ENCODE measurements around the gene ADGRE2.
"Not testable (repeated sequence)": the region's sequence is repeated elsewhere in the genome, so short reads cannot be mapped to it uniquely, and the experiment has no call there.

ADGRE2 gene

DNA sequence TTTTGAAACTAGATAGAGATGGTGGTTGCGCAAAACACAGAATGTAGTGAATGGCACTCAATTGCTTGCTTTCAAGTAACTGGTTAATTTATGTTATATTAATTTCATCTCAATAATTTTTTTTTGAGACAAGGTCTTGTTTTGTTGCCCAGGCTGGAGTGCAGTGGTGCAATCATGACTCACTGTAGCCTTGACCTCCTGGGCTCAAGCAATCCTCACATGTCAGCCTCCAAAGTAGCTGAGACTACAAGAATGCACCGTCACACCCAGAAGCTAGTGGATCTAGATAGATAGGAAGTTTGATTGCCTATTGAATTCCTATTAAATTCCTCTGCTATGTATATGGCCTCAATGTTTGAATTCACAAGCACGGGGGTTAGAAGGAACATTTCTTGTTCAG, 26.4 kb upstream of the ADGRE2 start:
- no peak for DNase-seq (ENCODE audit: low read depth)
- TF ChIP-seq, protein P1, sequence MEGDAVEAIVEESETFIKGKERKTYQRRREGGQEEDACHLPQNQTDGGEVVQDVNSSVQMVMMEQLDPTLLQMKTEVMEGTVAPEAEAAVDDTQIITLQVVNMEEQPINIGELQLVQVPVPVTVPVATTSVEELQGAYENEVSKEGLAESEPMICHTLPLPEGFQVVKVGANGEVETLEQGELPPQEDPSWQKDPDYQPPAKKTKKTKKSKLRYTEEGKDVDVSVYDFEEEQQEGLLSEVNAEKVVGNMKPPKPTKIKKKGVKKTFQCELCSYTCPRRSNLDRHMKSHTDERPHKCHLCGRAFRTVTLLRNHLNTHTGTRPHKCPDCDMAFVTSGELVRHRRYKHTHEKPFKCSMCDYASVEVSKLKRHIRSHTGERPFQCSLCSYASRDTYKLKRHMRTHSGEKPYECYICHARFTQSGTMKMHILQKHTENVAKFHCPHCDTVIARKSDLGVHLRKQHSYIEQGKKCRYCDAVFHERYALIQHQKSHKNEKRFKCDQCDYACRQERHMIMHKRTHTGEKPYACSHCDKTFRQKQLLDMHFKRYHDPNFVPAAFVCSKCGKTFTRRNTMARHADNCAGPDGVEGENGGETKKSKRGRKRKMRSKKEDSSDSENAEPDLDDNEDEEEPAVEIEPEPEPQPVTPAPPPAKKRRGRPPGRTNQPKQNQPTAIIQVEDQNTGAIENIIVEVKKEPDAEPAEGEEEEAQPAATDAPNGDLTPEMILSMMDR (IDR thresholded peaks at IDR 0.05; ENCODE audit: low read length, missing control alignments), result no peak
- H3K4me3 ChIP-seq (replicated peaks; ENCODE audit: low read depth, low read length), result no peak overlapping the region

DNA sequence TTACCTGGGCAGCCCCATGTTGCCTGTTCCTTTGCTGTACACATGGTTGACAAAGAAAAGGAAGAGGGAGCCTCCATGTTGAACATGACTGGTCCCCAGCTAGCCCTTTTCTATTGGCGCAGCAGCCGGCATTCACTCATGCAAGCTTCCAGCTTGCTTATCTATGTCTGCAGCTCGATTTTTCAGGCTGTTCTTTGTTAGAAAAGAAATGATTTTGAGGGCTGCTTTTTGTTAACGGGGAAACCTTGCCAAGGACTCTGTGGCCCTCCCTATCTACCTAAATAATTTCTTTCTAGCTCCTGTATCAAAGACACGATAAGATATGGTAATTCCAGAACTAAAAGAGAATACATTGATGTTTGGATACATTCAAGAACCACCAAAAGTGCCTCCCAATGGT, 20.4 kb upstream of the ADGRE2 start:
- TF ChIP-seq, protein P1 (IDR thresholded peaks at IDR 0.05; ENCODE audit: low read length, missing control alignments), result no peak
- no peak for DNase-seq (ENCODE audit: low read depth)
- no peak overlapping the region for H3K4me3 ChIP-seq (replicated peaks; ENCODE audit: low read depth, low read length)

DNA sequence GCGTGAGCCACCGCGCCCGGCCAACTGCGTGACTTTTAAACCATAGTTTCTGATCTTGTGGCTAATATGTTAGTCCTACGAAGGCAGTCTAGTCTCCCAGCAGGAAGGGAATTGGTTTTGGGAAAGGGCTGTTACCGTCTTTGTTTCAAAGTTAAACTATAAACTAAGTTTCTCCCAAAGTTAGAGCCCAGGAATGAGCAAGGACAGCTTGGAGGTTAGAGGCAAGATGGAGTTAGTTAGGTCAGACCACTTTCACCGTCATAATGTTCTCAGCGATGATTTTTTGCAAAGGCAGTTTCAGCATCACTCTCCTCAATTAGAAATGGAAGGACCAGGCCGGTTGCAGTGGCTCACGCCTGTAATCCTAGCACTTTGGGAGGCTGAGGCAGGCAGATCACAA, 17.7 kb upstream of the ADGRE2 start:
- H3K4me3 ChIP-seq (replicated peaks; ENCODE audit: low read depth, low read length), result no peak overlapping the region
- DNase-seq (ENCODE audit: low read depth), result no peak
- TF ChIP-seq, protein P1 (IDR thresholded peaks at IDR 0.05; ENCODE audit: low read length, missing control alignments), result no peak

DNA sequence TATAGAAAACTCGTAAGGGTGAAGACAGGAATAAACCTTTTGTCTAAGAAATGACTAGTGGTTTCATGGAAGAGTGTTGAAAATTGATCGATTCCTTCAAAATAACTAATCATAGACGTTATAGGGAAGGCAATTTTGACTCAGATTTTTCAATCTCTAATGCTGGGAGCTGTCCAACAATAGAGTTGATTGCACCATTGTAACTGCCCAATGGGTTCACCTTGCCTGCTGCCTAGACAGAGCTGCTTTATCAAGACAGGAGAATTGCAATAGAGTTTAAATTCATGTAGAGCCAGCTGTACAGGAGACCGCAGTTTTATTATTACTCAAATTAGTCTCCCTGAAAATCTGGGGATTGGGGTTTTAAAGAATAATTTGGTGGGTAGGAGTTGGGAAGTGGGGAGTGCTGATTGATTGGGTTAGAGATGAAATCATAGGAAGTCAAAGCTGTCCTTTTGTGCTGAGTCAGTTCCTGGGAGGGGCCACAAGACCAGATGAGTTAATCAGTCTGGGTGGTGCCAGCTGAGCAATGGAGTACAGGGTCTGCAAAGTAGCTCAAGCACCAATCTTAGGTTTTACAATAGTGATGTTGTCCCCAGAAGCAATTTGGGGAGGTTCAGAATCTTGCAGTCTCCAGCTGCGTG, 16.8 kb upstream of the ADGRE2 start:
- no peak overlapping the region for H3K4me3 ChIP-seq (replicated peaks; ENCODE audit: low read depth, low read length)
- no peak for DNase-seq (ENCODE audit: low read depth)
- TF ChIP-seq, protein P1 (IDR thresholded peaks at IDR 0.05; ENCODE audit: low read length, missing control alignments), result no peak

DNA sequence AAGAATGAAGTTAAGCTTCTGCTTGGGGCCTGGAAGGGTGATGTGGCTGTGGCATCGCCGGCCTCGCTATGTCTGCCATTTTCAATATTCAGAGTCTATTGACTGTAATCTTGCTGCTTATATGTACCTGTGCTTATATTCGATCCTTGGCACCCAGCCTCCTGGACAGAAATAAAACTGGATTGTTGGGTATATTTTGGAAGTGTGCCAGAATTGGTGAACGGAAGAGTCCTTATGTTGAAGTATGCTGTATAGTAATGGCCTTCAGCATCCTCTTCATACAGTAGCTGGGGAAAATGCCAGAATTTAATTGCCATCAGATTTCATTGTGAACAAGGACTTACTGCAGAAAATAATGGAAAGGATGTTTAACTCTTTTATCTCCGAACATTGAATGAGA, 13.9 kb upstream of the ADGRE2 start:
- H3K4me3 ChIP-seq (replicated peaks; ENCODE audit: low read depth, low read length); DNase-seq (ENCODE audit: low read depth): not testable (repeated sequence)

DNA sequence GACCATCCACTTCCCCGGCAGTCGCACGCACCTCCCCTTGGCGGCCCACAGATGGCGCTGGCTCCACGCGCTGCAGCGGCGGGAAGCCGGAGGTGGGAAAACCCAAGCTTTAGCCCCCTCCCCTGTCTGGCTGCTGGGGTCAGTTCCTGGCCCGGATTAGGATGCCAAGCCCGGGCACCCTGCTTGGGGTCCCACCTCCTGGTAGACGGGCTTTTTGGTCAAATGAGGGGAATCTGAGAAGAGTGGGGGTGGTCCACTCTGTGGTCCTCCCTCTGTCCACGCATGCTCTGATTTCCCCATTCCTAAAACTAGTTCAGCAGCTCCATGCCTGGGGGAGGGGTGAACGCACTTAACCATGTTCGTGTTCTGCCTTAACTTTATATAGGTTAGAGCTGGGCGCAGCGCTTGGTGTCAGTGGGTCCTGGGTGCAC, 8.1 kb upstream of the ADGRE2 start:
- DNase-seq (ENCODE audit: low read depth), result peak; percentile 9
- H3K4me3 ChIP-seq (replicated peaks; ENCODE audit: low read depth, low read length), result no peak overlapping the region
- TF ChIP-seq, protein P1 (IDR thresholded peaks at IDR 0.05; ENCODE audit: low read length, missing control alignments), result peak; percentile 64

DNA sequence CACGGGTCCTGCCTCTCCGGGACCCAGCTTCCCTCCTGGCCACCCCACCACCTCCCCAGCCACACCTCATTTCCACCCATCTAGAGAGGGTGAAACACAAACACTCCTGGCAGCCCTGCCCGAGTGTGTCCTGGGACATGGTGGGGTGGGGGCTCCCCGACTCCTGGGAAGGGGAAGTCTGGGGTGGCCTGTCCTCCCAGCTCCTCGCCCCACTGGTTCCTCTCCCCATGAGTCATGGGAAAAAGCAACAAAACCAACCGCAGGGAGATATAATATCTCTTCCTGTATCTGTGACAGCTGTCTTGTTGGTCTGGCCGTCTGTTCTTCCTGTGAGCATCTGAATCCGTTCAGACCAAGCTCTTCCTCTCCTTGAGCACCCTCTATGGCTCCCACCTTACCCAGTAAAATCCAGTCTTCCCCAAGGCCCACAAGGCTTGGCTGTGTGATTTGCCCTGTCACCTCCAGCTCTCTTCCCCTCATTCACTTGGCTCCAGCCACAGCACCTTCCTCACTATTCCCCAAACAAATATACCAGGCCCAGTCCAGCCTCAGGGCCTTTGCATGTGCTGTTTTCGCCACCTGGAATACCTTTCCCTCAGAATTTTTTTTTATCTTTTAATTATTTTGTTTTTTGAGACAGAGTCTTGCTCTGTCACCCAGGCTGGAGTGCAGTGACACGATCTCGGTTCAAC, 6.9 kb upstream of the ADGRE2 start:
- DNase-seq (ENCODE audit: low read depth), result peak; percentile 53
- H3K4me3 ChIP-seq (replicated peaks; ENCODE audit: low read depth, low read length), result not testable (repeated sequence)

DNA sequence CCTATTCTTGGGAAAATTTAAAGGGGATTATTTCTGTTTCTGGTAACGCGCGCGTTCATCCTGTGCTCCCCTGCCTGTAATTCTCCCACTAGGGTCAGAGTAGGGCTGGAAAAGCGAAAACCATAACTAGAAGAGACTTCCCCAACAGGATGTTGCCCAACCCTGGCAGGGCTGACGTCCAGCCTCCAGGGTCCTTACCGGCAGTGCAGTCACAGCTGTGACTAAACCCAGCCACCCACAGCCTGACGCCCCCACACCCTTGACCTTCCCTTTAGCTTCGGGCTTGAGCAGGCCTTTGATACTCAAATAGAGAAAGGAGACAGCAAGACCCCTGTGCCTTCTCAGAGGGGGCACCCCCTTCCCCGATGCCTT, 6.4 kb upstream of the ADGRE2 start:
- DNase-seq (ENCODE audit: low read depth), result peak; percentile 74
- H3K4me3 ChIP-seq (replicated peaks; ENCODE audit: low read depth, low read length), result not testable (repeated sequence)

DNA sequence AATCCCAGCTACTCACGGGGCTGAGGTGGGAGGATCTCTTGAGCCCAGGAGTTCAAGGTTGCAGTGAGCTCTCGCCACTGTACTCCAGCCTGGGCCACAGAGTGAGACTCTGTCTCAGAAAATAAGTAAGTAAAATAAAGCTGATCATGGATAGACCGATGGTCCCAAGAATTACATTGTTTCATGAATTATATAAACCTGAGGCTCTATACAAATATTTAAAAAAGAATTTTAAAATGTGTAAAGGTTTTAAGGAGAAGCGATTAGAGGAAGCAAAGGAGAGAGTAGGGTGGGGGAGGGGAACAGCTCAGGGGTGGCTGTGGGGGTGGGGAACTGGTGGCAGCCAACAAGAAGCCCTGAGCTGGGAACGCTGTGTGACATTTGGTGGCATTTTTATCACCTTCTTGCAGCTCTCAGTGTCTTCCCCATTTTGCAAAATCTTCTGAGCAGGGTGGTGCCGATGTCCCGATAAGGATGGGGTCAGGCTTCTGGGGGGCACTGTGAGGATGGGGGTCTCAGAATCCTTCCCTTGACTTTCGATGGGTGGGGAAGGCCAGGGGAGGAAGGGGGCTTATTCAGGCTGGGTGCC, 5.1 kb upstream of the ADGRE2 start:
- not testable (repeated sequence) for DNase-seq (ENCODE audit: low read depth); H3K4me3 ChIP-seq (replicated peaks; ENCODE audit: low read depth, low read length)

Data from fibroblast of pulmonary artery (primary cell).